A673 (cell line): ENCODE data around the gene GANC. TPM values are rescaled to one million over a fixed set of nuclear protein-coding genes. Genes with fewer than 3 reads are reported as not detected.

ENCODE experiments used
- BruUV-seq: library from RNA; stranded (reverse); fragments of 400-500 nt; replicated peaks from 2 replicates; lab custom pipeline; 2021; lab: Mats Ljungman, UMichigan
- CTCF ChIA-PET: fragments of 300-600 bp; sonication (Branson Sonifier 250); formaldehyde crosslinking; loops from one replicate; lab custom pipeline; 2022; ENCODE audit warnings: antibody characterized with exemption; lab: Charles Lee
- POLR2A ChIA-PET: fragments of 300-600 bp; sonication (Branson Sonifier 250); formaldehyde crosslinking; loops from one replicate; lab custom pipeline; 2022; ENCODE audit warnings: antibody characterized with exemption; ENCODE audit not compliant: low non-redundant PET; lab: Charles Lee
- DNase-seq: peaks from one replicate; pipeline ENCODE4 v3.0.0-alpha.2; 2015; ENCODE audit warnings: low spot score
- H3K27ac ChIP-seq: fragments of 200-600 bp; sonication (generic); 2 replicates; pipeline ENCODE4 v1.5.1; 2016; ENCODE audit warnings: mixed run types, low read depth, mild to moderate bottlenecking, mixed read lengths, antibody characterized with exemption, low read length; ENCODE audit not compliant: poor library complexity, severe bottlenecking
- H3K27me3 ChIP-seq: fragments of 200-600 bp; sonication (generic); replicated peaks from 2 replicates; pipeline ENCODE4 v1.6.1; 2017; ENCODE audit warnings: mixed run types, low read depth, mild to moderate bottlenecking, mixed read lengths, antibody characterized with exemption, low read length; ENCODE audit not compliant: insufficient read depth, poor library complexity
- H3K36me3 ChIP-seq: fragments of 200-600 bp; sonication (generic); 2 replicates; pipeline ENCODE4 v1.6.1; 2016; ENCODE audit warnings: mixed run types, mild to moderate bottlenecking, mixed read lengths, antibody characterized with exemption, low read length; ENCODE audit not compliant: insufficient read depth, poor library complexity, severe bottlenecking
- H3K4me1 ChIP-seq: fragments of 200-600 bp; sonication (generic); 2 replicates; pipeline ENCODE4 v1.6.1; 2017; ENCODE audit warnings: mixed run types, mild to moderate bottlenecking, mixed read lengths, antibody characterized with exemption, low read length; ENCODE audit not compliant: insufficient read depth, poor library complexity, severe bottlenecking
- H3K4me3 ChIP-seq: fragments of 200-600 bp; sonication (generic); 2 replicates; pipeline ENCODE4 v1.5.1; 2016; ENCODE audit warnings: low read depth, mixed run types, mild to moderate bottlenecking, mixed read lengths, low read length; ENCODE audit not compliant: poor library complexity, severe bottlenecking
- H3K9me3 ChIP-seq: fragments of 200-600 bp; sonication (generic); 2 replicates; pipeline ENCODE4 v1.6.1; 2016; ENCODE audit warnings: mixed run types, low read depth, mild to moderate bottlenecking, mixed read lengths, antibody characterized with exemption, low read length; ENCODE audit not compliant: poor library complexity, severe bottlenecking
- EZH2 ChIP-seq: fragments of 200-600 bp; sonication (generic); IDR thresholded peaks from 2 replicates; pipeline ENCODE4 v1.6.1; 2017; ENCODE audit warnings: borderline replicate concordance, low read depth, mild to moderate bottlenecking, mixed read lengths, antibody characterized with exemption, low read length; ENCODE audit not compliant: poor library complexity, severe bottlenecking
- intact Hi-C: fragments of 100-400 bp; cut with micrococcal nuclease; formaldehyde crosslinking; loops from one replicate; pipeline ENCODE4 v1.10.0; 2022; ENCODE audit not compliant: unreplicated experiment
- total RNA-seq: library from RNA; stranded (reverse); gene quantifications from 2 replicates; pipeline ENCODE4 v1.2.3, GENCODE V29; 2021
- TF ChIP-seq, protein P1 (sequence below): fragments of 300-800, 200-600 bp; sonication (generic); conservative IDR thresholded peaks from 2 replicates; pipeline ENCODE4 v1.5.1; 2017; ENCODE audit warnings: low read depth, mild to moderate bottlenecking, antibody characterized with exemption, low read length, moderate library complexity, mixed read lengths

GANC gene
- total RNA-seq, 1 experiment from 2014 or later: 28.2 TPM

DNA sequence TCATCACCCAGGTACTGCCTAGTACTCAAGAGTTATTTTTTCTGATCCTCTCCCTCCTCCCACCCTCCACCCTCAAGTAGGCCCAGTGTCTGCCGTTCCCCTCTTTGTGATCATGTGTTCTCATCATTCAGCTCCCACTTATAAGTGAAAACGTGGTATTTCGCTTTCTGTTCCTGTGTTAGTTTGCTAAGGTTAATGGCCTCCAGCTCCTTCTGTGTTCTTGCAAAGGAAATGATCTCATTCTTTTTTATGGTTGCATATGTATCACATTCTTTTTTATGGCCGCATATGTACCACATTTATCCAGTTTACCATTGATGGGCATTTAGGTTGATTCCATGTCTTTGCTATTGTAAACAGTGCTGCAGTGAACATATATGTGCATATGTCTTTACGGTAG lies 8.2 kb upstream of the GANC start:
- CTCF ChIA-PET: no interaction called here

DNA sequence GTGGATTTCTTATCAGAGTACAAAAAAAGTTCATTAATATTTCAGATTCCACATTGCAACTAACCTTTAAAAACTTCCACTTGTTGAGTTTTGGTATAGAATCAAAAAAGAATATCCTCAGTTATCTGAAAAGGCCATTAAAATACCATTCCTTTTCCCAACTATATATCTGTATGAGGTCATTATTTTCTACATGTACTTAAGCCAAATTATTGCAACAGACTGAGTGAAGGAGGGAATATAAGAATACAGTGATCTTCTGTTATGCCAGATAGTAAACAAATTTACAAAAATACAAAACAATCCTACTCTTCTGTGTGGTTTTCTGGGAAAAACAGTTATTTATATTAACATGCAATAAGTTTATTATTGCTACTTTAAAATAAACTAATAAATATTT lies 5.7 kb upstream of the GANC start:
- ChIA-PET POLR2A (interaction anchor here (0.6 kb wide), 1 partner anchor 26 kb away, joined by 3 read pairs; no protein-coding TSS in a partner anchor), CTCF (no interaction called here)
- no TSS peak for BruUV-seq

More for the DNA sequence above, 8.2 kb upstream of the GANC start:
- peak; percentile 18 for DNase-seq
- no TSS peak for BruUV-seq
- Histone ChIP-seq H3K36me3 (peaks cover 79% of the 10 kb centered on the region), H3K4me1 (no peaks in the 10 kb centered on the region), H3K9me3 (no peaks in the 10 kb centered on the region), H3K27me3 (no peaks in the 10 kb centered on the region), H3K27ac (no peak overlapping the region), H3K4me3 (no peak overlapping the region)
- intact Hi-C loops: no loop called here
- TF ChIP-seq, protein P1, sequence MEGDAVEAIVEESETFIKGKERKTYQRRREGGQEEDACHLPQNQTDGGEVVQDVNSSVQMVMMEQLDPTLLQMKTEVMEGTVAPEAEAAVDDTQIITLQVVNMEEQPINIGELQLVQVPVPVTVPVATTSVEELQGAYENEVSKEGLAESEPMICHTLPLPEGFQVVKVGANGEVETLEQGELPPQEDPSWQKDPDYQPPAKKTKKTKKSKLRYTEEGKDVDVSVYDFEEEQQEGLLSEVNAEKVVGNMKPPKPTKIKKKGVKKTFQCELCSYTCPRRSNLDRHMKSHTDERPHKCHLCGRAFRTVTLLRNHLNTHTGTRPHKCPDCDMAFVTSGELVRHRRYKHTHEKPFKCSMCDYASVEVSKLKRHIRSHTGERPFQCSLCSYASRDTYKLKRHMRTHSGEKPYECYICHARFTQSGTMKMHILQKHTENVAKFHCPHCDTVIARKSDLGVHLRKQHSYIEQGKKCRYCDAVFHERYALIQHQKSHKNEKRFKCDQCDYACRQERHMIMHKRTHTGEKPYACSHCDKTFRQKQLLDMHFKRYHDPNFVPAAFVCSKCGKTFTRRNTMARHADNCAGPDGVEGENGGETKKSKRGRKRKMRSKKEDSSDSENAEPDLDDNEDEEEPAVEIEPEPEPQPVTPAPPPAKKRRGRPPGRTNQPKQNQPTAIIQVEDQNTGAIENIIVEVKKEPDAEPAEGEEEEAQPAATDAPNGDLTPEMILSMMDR: no peak
- POLR2A ChIA-PET: no interaction called here

DNA sequence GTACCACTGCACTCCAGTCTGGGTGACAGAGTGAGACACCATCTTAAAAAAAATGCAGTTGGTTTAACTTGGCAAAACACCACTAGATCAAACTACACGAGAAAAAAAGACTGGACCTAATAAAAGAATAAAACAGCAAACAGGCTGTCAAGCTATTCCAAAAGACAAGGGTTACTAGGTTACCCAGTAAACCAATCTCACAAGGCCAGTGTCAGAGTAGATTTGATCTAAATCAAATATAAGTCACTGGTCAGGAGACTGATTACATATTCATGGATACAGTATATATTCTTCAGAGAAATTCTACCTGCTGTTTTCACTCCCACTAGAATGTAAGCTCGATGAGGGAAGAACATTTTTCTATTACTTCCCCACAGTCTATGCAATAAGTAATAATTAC lies 2.5 kb upstream of the GANC start:
- H3K4me3 ChIP-seq: no peak overlapping the region
- no peak for DNase-seq
- H3K36me3 ChIP-seq: peaks cover 31% of the 10 kb centered on the region
- no TSS peak for BruUV-seq
- TF ChIP-seq, protein P1: no peak
- no peak for TF ChIP-seq EZH2
- CTCF ChIA-PET: no interaction called here
- intact Hi-C loops: loop anchor here (10.0 kb wide), 1 partner anchor 204 kb away; no protein-coding TSS in a partner anchor
- POLR2A ChIA-PET: no interaction called here
- no peaks in the 10 kb centered on the region for H3K9me3 ChIP-seq
- no peak overlapping the region for H3K27ac ChIP-seq
- H3K4me1 ChIP-seq: peaks cover 16% of the 10 kb centered on the region
- no peaks in the 10 kb centered on the region for H3K27me3 ChIP-seq

More for the DNA sequence above, 5.7 kb upstream of the GANC start:
- intact Hi-C loops: no loop called here
- H3K27me3 ChIP-seq: no peaks in the 10 kb centered on the region
- no peak for DNase-seq
- no peak overlapping the region for H3K4me3 ChIP-seq
- H3K36me3 ChIP-seq: peaks cover 59% of the 10 kb centered on the region
- H3K27ac ChIP-seq: no peak overlapping the region
- H3K4me1 ChIP-seq: peaks cover 15% of the 10 kb centered on the region
- TF ChIP-seq EZH2: no peak
- TF ChIP-seq, protein P1: no peak
- H3K9me3 ChIP-seq: no peaks in the 10 kb centered on the region
